ENCODE data around the gene JUP.

Gene JUP

DNA sequence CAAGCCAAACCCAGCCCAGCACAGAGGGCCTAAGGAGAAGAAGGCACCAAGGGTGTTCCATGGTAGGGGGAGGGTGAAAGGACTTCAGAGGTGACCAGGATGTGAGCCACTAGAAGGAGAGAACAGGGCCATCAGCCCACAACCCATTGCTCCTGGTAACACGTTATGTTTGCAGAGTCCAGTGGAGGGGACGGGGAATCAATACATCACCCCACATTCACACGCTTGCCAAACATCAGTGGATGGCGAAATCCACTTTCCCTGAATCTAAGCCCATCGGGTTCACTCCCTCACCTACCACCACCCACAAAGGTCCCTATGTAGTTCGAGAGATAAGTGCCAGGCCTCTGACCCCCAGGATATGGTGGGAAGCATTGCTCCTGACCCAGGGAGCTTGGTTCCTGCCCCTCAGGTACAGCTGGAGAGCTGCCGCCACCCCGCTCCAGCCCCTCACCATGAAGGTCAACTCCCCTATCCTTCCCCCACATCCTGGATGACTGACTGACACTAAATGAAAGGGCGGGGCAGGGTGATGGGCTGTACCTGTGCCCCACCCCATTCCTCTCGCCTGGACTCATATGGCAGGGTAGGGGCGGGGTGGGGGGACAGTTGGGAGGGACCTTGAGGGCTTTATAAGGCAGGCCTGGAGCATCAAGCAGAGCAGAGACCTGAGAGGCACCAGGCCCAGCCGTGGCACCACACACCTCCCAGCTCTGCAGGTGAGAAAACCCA, 74.7 kb downstream of the JUP start, which contains the start of gene GAST:
TSS of gene GAST (plus strand) at position 663 of the 732 bp plus-strand sequence. CDS start 3,106 bp downstream, outside the sequence.
- DNase-seq (ENCODE audit: low read depth), result no peak
- no peak within 1 kb of the TSS for H3K4me3 ChIP-seq (ENCODE audit: low read depth, low read length)

DNA sequence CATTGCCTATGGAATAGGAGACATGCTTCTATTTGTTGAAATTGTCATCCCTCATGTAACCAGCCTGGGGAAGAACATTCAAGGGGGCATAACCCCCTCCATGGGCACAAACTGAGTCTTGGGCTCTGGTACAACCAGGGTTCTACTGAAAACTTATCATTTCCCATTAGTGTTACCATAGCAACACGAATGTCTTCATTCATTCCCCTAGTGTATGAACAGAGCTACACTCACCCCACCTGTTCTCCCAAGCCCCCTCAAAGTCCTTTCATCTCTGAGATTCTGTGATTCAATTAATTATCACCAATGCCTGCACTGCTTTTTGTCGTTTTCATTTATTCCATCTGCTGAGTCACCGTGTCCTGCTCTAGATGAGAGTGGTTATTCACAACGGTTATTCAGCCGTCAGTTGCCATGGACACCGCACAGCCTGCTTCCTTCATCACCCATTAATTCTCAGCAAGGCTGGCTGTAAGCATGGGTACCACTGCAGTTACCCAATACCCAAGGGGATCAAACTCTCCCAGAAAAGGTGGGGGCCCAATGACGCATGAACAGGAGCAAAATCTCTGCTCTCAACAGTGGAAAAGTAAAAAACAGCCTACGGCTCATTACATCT, 75.9 kb downstream of the JUP start:
- DNase-seq (ENCODE audit: low read depth), result peak; percentile 66
- TF ChIP-seq MYC (IDR thresholded peaks at IDR 0.05; ENCODE audit: low read depth, low read length) (no peak), POLR2A (IDR thresholded peaks at IDR 0.05; ENCODE audit: extremely low read depth, insufficient read length) (no peak)
- TF ChIP-seq, protein P1, sequence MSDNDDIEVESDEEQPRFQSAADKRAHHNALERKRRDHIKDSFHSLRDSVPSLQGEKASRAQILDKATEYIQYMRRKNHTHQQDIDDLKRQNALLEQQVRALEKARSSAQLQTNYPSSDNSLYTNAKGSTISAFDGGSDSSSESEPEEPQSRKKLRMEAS (IDR thresholded peaks at IDR 0.05; ENCODE audit: low read depth, low read length), result no peak
- TF ChIP-seq, protein P2, sequence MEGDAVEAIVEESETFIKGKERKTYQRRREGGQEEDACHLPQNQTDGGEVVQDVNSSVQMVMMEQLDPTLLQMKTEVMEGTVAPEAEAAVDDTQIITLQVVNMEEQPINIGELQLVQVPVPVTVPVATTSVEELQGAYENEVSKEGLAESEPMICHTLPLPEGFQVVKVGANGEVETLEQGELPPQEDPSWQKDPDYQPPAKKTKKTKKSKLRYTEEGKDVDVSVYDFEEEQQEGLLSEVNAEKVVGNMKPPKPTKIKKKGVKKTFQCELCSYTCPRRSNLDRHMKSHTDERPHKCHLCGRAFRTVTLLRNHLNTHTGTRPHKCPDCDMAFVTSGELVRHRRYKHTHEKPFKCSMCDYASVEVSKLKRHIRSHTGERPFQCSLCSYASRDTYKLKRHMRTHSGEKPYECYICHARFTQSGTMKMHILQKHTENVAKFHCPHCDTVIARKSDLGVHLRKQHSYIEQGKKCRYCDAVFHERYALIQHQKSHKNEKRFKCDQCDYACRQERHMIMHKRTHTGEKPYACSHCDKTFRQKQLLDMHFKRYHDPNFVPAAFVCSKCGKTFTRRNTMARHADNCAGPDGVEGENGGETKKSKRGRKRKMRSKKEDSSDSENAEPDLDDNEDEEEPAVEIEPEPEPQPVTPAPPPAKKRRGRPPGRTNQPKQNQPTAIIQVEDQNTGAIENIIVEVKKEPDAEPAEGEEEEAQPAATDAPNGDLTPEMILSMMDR (IDR thresholded peaks at IDR 0.05; ENCODE audit: low read depth, low read length), result no peak
- H3K4me3 ChIP-seq (ENCODE audit: low read depth, low read length), result no peak overlapping the region

More for the DNA sequence above, 74.7 kb downstream of the JUP start, which contains the start of gene GAST:
- no peak for TF ChIP-seq MYC (IDR thresholded peaks at IDR 0.05; ENCODE audit: low read depth, low read length)
- TF ChIP-seq, protein P1 (IDR thresholded peaks at IDR 0.05; ENCODE audit: low read depth, low read length), result no peak
- TF ChIP-seq, protein P2 (IDR thresholded peaks at IDR 0.05; ENCODE audit: low read depth, low read length), result no peak
- TF ChIP-seq POLR2A (IDR thresholded peaks at IDR 0.05; ENCODE audit: extremely low read depth, insufficient read length), result no peak

DNA sequence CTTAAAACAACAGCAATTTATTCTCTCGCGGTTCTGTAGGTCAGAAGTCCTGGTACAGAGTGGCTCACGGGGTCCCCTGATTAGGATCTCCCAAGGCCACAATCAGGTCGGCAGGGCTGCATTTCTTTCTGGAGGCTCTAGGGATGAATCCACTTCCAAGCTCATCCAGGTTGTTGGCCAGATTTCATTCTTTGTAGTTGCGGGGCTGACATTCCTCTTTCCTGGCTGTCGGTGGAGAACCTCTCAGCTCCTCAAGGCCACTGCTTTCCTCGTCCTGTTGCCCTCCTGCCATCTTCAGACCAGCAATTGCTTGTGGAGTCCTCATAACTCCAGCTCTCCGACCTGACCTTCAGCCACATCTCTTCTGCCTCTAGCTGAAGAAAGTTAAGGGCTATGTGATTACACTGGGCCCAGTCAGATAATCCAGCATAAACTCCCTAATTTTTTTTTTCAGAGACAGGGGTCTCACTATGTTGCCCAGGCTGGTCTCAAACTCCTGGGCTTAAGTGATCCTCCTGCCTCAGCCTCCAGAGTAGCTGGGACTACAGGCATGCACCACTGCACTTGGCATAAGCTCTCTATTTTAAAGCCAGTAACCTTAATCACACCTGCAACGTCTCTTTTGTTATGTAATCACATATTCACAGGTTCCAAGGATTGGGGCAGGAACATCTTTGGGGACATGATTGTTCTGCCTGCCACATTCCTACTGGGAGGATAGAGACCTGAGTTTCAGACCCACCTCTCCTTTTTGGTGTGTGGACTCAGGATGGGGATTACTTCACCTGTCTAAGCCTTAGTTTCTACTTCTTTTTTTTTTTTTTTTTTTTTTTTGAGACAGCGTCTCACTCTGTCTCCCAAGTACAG, 78.5 kb downstream of the JUP start:
- no peak overlapping the region for H3K4me3 ChIP-seq (ENCODE audit: low read depth, low read length)
- DNase-seq (ENCODE audit: low read depth), result no peak
- TF ChIP-seq, protein P1 (IDR thresholded peaks at IDR 0.05; ENCODE audit: low read depth, low read length), result no peak
- TF ChIP-seq POLR2A (IDR thresholded peaks at IDR 0.05; ENCODE audit: extremely low read depth, insufficient read length), result no peak
- TF ChIP-seq MYC (IDR thresholded peaks at IDR 0.05; ENCODE audit: low read depth, low read length), result no peak
- TF ChIP-seq, protein P2 (IDR thresholded peaks at IDR 0.05; ENCODE audit: low read depth, low read length), result no peak

DNA sequence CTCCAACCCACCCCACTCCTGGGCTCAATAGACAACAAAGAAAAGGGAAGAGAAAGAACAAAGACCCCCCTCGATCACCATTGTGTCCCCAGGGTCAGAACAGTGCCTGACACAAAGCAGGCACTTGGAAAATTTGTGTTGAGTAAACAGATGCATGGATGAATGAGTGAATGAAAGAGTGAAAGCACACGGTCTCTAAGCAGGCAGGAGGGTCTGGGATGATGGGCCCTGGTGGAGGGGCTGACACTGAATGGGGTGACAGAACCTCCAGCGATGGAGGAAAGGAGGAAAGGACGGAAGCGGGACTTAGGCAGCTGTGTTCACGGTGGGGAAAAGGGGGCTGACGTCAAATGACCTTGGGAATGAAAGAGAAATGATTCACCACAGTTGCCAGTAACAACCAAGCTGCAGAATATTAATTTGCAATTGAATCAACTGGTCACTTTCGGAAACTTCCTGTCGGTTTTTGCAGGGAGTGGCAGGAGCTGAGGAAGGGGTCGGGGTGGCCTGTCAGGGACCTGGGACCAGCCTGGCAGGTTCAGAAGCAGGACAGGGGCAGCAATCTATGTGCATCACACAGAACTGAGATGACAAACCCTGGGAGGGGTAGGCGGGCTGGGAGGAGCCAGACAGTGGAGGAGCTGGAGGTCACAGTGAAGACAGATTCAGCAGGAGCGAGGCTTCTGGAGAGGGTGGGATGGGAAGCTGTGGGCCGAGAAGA, 81.1 kb downstream of the JUP start:
- H3K4me3 ChIP-seq (ENCODE audit: low read depth, low read length), result no peak overlapping the region
- TF ChIP-seq, protein P1 (IDR thresholded peaks at IDR 0.05; ENCODE audit: low read depth, low read length), result no peak
- TF ChIP-seq POLR2A (IDR thresholded peaks at IDR 0.05; ENCODE audit: extremely low read depth, insufficient read length) (no peak), MYC (IDR thresholded peaks at IDR 0.05; ENCODE audit: low read depth, low read length) (no peak)
- TF ChIP-seq, protein P2 (IDR thresholded peaks at IDR 0.05; ENCODE audit: low read depth, low read length), result no peak
- no peak for DNase-seq (ENCODE audit: low read depth)

Data from NB4 (cell line).